Muscle of arm (tissue), 12 donors: ENCODE data around the gene WSB1. TPM values are rescaled to one million over a fixed set of nuclear protein-coding genes. Genes with fewer than 3 reads are reported as not detected.
"Not testable (repeated sequence)": the region's sequence is repeated elsewhere in the genome, so short reads cannot be mapped to it uniquely, and the experiment has no call there.

Experiments
- DNase-seq: peaks from one replicate; pipeline ENCODE4 v3.0.0-alpha.2; 2013
- polyA plus RNA-seq, 12 donors: library from polyadenylated mRNA; unstranded; fragments of 120-200 nt; gene quantifications; one replicate each; pipeline ENCODE4 v1.2.1, GENCODE V29; 2013; ENCODE audit not compliant: insufficient read length in 12 of 12

WSB1 gene
- polyA plus RNA-seq, 12 donors: 107 to 360 (median 192) TPM

DNA sequence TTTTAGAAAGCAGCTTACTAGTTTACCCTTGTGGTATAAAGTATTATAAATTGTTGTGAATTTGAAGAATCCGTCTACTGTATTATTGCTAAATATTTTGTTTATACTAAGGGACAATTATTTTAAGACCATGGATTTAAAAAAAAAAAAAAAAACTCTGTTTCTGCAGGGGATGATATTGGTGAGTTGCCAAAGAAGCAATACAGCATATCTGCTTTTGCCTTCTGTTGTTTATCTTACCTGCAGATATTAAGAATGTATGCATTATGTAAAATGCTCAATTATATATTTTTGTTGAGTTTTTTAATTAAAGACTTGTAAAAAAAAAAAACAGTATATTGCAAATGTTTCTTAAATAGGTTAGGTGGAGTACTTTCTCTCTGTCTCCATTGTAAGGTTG is 19.4 kb downstream of the WSB1 start:
- no peak for DNase-seq

DNA sequence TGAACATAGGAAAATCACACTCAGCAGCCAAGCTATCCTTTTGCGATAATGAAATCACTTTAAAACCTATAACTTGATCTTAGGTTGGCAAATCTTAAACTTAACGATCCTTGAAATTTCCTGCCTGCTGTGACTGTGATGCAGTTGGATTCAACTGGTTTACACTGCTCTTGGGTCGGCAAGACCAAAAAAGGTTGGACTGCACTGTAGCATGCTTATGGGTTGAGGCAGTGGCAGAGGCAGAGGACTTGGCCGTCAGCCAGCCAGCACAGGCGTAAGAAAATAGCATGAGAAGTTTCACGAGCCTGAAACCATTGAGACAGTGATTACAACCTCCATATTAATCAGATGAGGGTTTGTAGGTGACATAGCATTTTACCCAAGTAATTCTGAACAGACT is 21.4 kb downstream of the WSB1 start:
- DNase-seq: no peak

DNA sequence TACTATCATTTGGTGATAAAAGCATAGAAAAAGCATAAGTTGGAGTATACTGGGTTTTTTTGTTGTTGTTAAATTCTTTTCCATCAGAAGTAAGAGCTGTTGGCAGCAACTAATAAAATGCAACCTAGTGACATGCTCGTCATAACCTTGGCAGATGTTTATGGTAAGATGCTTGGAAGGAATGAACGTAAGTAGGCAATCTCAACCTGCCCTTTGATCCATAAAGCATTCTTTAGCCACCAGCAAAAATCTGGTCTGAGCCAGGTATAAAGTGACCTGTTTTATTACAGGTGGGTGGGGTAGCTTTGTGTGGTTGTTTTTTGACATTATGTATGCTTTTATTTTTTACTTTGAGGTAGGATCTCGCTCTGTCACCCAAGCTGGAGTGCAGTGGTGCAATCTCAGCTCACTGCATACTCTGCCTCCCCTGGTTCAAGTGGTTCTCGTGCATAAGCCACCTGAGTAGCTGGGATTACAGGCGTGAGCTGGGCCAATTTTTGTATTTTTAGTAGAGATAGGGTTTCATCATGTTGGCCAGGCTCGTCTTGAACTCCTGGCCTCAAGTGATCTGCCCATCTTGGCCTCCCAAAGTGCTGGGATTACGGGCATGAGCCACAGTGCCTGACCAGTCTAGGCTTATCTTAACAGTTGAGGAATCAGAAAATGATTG is 22.0 kb downstream of the WSB1 start:
- DNase-seq: no peak

DNA sequence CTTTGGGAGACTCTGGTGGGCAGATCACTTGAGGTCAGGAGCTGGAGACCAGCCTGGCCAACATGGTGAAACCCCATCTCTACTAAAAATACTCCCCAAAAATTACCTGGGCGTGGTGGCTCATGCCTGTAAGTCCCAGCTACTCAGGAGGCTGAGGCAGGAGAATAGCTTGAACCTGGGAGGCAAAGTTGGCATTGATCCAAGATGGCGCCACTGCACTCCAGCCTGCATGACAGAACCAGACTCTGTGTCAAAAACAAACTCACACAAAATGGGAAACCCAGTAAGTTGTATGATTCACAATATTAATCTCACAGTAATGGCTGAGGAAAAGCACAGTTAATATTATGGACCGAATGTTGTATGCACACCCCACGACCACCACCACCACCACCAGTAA is 24.3 kb downstream of the WSB1 start:
- no peak for DNase-seq

DNA sequence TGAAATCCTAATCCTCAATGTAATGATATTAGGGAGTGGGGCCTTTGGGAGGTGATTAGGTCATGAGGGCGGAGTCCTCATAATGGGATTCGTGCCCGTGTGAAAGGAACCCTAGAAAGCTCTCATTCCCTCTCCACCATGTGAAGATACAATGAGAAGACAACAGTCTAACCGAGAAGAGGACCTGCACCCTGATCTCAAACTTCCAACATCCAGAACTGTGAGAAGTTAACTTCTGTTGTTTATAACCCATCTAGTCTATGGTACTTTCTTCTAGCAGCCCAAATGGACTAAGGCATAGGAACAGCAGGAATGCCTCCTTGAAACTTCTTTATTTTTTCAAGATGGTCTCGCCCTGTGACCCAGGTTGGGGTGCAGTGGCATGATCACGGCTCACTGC is 24.7 kb downstream of the WSB1 start:
- DNase-seq: no peak

DNA sequence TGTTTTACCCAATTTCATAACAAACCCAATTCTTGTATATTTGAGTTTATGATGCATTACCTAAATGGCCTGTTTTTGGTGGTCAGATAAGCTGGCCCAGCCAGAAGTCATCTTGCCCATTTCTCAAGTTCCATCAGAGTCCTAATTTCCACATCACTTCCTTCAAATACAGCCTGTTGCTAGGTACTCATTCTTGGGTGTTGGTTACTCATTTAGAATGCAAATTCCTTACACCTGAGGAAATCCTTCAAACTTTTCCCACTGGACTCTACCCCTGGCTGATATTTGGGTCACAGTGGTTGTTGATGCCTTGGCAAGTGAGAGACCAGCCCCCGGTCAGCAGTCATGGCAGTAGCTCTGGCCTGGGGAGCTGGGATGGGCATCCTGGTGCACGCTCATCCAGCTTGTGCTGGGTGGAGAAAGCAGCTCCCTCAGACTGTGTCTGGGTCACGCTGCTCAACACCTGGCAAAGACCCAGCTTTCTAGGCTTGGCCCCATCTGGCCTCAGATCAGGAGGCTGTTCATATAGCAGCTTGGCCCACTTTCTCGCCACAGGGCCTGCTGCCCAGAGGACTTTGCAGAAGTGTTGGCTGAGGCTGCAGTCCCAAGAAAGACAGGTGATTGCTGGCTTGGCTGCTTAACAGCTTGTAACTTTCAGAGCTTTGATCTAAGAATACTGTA is 25.8 kb downstream of the WSB1 start:
- DNase-seq: peak; percentile 82

DNA sequence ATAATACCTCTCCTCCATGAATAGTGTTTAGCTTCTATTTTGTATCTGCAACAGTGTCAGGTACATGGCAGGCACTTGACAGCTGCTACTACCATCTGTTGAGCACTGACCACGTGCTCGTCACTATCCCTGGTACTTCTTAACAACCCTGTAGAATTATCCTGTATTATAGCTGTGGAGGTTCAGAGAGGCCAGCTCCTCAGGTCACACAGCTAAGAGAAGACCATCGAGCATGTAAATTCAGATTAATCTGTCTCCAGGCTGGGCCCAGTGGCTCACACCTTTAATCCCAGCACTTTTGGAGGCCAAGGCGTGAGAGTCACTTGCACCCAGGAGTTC is 26.3 kb downstream of the WSB1 start:
- no peak for DNase-seq

DNA sequence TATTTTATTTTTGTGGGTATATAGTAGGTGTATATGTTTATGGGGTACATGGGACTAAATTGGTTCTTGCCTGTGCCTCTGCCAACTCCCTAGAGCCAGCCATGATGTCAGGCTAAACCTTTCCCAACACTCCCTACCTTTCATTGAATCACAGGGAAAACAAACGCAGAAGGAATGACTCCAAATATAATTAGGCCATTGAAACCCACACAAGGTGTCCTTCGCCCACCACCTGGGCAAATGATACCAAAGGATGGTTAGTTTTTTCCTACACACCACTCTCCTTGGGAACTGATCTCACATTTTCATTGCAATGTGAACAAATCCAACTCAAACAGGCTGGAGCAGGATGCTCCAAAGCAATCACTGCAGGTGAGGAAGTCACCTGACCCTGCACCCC is 27.5 kb downstream of the WSB1 start:
- no peak for DNase-seq

DNA sequence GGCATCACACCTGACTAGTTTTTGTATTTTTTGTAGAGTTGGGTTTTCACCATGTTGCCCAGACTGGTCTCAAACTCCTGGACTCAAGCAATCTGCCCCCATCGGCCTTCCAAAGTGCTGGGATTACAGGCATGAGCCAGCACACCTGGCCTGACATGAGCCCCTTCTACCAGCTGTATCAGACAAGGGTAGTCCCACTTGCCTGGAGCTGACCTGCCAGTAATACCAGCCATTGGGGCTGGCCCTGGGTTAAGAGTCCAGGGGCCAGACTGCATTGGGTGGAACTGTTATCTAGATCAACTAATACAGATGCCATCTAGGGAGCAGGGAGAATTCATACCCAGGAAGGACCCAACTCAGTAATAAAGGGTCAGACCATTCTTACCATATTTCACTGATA is 28.1 kb downstream of the WSB1 start:
- DNase-seq: no peak

DNA sequence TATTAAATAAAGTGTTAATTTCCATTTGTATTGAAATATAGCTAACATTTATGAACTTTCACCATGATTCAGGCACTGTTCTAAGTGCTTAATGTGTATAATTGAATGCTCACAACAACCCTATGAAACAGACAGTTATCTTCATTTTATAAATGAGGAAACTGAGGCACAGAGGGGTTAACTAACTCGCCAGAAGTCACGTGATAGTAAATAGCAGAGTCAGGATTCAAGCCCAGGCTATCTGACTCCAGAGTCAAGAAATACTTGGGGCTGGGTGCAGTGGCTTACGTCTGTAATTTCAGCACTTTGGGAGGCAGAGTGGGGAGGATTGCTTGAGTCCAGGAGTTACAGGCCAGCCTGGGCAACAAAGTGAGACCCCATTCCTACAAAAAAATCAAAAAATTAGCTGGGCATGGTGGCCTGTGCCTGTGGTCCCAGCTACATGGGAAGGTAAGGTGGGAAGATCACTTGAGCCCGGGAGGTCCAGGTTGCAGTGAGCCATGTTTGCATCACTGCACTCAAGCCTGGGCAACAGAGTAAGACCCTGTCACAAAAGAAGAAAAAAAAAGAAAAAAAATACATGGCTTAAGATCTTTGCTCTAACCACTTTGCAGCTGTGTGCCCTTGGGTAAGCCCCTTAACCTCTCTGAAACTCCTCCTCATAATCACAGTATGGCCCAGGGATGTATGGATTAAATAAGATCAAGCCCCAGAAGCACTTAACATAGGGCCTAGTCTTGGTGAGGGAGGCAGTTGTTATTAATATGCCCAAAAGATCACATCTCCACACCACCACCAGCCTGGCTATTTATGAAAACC is 29.0 kb downstream of the WSB1 start:
- DNase-seq: no peak

DNA sequence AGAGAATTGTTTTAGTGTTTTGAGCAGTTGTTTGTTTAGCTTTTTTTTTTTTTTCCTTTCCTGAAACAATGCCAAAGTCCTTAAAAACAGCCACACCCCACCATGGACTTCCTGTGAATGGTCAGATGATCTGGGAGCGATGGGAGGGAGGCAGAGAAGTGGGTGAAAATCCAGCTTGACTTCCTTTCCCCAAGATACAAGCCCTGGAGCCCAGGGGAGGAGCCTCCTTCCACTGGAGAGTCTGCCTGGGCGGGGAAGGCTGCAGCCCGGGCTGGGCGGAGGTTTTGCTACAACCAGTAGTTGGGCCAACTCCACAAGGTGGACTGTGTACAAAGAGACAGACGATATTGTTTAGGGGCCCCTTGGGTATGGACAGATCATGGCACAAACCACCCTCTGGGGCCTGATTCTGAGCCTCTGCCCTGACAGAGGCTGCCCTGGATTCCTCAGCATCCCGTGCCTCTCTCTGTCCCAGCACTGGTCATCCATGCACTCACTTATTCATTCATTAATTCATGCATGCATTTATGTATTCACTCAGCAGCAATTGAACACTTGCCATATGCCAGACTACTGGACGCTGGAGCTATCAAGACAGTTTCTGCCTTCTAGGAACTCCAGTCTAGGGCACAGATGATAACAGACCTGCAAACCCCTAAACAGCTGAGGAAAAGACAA is 29.8 kb downstream of the WSB1 start:
- no peak for DNase-seq

DNA sequence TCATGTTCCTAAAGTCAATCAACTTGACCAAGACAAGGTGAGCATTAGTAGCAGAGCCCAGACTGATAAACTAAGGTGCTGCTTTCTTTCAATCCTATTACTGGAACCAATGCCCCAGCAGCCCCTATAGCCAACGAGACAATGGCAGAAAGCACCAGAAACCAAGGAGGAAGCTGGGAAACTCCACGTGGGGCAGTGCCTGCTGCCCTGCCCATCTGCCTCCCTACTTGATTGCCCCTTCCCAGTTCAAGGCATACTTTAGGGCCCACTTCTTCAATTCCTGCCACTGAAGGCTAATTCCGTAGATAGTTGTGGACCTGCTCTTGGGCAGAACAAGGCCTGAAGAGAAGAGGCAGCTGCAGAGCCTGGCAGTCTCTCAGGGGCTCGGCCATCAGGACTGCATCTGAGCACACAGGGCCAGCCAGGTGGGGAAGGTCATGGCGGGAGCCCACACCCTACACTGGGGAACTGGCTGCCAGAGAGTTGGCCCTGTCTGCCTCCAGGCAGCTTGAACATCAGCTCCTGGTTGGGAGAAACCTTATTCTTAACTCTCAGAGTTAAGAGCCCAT is 30.9 kb downstream of the WSB1 start:
- DNase-seq: no peak

DNA sequence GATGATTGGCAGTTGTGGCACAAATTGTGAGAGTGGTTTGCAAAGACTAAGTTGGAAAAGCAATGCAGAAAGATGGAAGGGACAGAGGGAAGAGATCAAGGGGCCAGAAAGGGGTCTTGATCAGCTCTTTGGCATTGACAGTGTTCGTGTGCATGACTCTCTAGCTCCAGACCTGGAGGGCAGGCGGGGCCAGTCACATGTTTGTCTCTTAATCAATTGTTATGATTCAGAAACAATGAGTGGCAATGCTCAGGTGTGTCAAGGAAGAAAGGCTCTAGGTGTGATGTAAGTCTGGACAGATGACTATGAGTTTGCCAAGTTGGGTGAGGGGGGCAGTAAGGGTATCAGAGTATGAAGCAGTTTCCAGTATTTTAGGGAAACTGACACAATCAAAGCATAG is 32.1 kb downstream of the WSB1 start:
- no peak for DNase-seq

DNA sequence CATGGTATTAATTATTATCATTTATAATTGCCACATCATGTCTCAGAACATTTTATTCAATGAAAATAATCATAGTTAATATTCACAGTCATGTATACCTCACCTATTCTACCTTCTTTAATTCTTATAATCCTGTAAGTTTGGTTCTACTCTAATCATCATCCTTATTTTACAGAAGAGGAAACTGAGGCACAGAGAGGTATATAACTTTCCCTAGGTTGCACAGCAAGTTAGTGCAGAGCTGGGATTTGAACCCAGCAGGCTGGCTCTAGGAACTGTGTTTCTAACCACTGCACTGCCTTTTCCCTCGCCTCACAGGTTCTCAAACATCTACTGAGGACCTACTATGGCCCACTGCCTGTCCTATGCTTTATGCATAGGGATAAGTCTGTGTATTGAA is 32.7 kb downstream of the WSB1 start:
- no peak for DNase-seq

DNA sequence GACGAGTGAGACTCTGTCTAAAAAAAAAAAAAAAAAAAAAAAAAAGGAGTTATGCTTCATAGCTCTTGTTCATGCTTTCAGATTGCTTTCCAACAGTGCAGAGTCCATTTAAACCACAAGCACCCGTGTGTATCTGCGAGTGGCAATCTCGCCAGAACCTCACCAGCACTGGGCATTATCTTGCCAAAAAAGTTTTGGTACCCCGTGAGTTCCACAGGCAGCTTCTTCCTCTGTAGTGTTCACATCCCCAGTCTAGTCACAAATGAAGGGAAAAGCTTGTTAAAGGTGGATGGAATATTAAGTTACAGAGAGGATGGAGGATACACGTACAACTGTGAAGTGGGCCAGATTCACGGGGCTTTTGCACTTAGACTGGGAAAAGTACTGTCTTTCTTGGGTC is 33.5 kb downstream of the WSB1 start:
- no peak for DNase-seq

DNA sequence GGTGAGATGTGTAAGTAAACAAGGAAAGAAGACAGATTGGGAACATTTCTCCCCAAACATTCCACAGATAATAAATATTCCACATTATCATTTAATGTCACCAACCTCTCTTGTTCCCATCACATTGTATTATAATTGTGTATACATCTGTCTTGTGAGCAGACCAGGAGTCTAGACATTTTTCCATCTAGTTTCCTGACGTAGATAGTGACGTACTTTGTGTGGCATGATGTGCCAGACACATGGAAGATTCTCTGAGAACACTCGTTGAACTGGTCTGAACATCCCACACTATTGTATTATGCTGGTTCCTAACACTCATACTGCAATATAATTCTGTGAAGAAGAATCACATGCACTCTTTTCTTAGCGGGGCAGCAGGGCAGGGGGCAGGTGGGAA is 34.0 kb downstream of the WSB1 start:
- no peak for DNase-seq

DNA sequence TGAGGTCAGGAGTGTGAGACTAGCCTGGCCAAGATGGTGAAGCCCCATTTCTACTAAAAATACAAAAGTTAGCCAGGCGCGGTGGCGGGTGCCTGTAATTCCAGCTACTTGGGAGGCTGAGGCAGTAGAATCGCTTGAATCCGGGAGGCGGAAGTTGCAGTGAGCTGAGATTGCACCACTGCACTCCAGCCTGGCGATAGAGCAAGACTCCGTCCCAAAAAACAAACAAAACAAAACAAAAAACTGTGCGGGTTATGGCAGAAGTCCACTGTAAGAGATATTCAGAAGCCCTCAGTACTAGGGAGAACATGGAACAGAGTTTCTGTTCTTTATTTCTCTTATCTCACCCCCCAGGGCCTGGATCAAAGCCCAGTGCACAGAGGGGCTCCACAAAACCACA is 34.8 kb downstream of the WSB1 start:
- DNase-seq: not testable (repeated sequence)

DNA sequence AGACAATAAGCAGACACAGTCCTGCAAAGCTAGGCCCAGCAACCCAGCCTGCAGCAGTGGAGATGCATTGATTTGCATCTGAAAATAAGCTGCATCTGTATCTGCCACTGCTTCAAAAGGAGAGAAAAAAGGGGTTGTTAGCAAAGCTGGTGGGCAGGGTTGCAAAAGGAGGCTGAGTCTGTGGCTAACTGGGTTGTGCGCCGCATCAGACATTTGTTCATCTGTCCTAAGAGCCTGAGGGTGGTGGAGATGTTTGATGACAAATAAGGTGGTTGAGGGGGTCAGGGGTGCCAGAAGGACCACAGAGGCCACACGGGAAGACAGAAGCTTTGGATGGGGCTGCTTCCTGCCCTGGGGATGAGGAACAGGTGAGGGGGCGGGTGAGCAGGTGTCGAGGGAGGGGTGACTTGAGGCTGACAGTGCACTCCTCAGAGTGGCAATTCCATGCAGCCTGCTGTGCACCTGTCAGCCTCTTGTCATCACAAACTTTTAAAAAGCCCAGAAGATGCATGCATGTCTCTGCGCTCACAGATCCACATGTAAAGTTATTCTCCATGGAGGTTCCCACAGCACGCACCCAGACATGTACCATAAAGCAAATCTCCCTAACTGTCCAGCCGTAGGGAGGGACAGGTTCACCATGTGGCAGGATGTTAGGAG is 35.4 kb downstream of the WSB1 start:
- no peak for DNase-seq

DNA sequence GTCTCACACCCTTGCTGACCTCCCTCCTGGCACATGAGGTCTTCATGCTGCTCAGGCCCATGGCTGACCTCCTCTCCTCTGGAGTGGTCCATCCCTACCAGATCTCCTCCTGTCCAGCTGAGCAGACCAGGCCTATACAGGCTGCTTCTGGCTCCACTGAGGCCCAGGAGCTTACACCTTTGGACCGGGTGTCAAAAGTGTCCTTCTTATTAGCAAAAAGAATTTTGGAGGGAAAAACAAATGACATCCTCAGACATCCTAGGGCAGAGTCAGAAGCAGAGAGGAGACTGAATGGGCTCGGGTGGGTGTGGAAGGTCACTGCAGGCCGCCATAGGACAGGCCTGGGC is 38.1 kb downstream of the WSB1 start:
- no peak for DNase-seq

DNA sequence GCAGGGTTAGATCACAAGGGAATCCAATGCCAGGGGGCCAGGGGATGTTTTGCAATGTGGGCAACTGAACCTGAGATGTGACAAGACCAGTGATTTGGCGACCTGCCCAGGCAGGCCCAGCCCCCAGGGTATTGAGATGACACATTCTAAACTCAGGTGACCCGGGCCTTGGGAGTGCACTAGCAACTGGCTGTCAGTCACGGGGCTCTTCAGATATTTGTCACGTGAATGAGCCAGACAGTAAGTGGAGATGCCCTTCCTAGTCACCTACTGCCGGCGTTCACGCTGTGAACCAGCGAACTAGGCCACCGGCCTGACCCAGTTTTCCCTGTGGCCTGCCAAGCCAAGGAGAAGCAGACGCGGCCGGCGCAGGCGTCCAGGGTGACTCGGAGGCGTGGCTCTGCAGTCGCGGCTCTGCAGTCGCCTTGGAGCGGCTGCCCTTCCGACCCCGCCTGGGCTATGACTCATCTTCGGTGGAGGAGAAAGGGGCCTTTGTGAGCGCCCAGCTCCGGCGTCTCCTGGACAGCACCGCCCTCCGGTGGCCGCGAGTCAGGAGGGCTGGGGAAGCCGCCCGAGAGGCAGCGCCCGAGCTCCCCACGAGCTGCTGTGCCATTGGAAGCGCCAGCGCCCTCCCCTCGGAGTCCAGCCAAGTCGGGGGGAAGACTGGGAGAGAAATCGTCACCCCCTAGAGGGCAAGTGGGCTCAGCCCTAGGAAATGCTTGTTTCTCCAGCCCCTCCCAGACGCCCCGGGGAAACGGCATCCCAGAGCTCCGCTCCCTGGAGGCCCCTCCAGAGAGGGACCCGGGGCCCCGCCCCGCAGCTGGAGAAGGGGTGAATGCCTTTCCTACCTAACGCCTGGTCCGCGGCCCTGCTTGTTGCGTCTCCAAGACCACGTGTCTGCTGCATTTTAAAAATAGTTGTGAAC is 38.8 kb downstream of the WSB1 start:
- DNase-seq: peak; percentile 95
